Measurements from ENCODE around the gene PMVK.

PMVK gene

DNA sequence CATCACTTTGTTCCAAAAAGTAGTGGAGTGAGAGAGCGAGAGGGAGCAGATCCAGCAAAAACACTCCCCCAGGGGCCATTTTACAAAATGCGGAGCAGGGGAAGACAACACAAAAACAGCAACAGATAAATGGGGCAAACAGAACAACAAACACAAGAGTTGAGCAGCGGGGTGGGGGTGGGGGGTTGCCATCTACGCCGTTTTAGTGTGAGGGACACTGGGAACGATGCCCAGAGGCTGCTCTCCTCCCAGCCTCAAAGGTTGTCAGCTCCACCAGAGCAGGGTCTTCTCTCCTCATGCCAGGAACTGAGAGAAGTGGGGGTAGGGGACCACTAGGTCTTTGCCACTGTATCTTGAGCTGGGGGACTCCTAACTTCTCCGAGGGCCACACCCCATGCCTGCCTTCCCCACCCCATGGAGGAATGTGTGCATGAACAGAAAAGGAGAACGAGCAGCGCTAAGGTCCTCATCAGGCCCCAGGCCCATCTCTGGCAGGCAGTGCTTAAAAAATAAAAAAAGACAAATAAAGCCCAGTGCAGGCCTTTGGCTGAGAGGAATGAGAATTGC lies 20.7 kb upstream of the PMVK start:
- TF ChIP-seq, protein P1, sequence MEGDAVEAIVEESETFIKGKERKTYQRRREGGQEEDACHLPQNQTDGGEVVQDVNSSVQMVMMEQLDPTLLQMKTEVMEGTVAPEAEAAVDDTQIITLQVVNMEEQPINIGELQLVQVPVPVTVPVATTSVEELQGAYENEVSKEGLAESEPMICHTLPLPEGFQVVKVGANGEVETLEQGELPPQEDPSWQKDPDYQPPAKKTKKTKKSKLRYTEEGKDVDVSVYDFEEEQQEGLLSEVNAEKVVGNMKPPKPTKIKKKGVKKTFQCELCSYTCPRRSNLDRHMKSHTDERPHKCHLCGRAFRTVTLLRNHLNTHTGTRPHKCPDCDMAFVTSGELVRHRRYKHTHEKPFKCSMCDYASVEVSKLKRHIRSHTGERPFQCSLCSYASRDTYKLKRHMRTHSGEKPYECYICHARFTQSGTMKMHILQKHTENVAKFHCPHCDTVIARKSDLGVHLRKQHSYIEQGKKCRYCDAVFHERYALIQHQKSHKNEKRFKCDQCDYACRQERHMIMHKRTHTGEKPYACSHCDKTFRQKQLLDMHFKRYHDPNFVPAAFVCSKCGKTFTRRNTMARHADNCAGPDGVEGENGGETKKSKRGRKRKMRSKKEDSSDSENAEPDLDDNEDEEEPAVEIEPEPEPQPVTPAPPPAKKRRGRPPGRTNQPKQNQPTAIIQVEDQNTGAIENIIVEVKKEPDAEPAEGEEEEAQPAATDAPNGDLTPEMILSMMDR (IDR thresholded peaks at IDR 0.05; ENCODE audit: low read depth, low read length) = no peak
- H3K9me3 ChIP-seq = no peaks in the 10 kb centered on the region
- no peak for DNase-seq
- H3K4me3 ChIP-seq (ENCODE audit: low read depth, low read length) = no peak overlapping the region
- no peaks in the 10 kb centered on the region for H3K27me3 ChIP-seq
- peaks cover 14% of the 10 kb centered on the region for H3K36me3 ChIP-seq
- H3K4me1 ChIP-seq = peaks cover 8% of the 10 kb centered on the region; the same call in 1 of the 2 replicates

DNA sequence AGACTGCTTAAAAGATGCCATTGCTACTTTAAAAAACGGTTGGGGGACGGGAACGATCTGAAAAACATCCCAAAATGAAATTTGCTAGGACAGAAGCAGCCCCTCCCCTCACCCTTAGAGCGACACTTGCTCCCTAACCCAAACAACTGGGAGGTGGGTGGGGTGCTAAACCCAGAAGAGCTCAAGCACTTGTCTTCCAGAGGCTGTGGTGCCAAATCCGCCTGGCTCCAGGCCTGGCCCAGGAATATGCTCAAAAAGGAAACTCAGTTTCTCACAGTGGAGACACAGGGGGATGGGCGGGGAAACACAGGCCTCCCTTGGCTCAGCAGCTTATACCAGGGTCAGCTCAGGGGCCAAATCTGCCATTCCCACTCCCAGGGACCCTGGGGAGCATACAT lies 20.0 kb upstream of the PMVK start:
- H3K36me3 ChIP-seq = peaks cover 14% of the 10 kb centered on the region
- no peaks in the 10 kb centered on the region for H3K27me3 ChIP-seq
- no peaks in the 10 kb centered on the region for H3K9me3 ChIP-seq
- no peak for DNase-seq
- TF ChIP-seq, protein P1 (IDR thresholded peaks at IDR 0.05; ENCODE audit: low read depth, low read length) = no peak
- peaks cover 8% of the 10 kb centered on the region; the same call in 1 of the 2 replicates for H3K4me1 ChIP-seq
- peak overlapping the region; percentile 76 for H3K4me3 ChIP-seq (ENCODE audit: low read depth, low read length)

DNA sequence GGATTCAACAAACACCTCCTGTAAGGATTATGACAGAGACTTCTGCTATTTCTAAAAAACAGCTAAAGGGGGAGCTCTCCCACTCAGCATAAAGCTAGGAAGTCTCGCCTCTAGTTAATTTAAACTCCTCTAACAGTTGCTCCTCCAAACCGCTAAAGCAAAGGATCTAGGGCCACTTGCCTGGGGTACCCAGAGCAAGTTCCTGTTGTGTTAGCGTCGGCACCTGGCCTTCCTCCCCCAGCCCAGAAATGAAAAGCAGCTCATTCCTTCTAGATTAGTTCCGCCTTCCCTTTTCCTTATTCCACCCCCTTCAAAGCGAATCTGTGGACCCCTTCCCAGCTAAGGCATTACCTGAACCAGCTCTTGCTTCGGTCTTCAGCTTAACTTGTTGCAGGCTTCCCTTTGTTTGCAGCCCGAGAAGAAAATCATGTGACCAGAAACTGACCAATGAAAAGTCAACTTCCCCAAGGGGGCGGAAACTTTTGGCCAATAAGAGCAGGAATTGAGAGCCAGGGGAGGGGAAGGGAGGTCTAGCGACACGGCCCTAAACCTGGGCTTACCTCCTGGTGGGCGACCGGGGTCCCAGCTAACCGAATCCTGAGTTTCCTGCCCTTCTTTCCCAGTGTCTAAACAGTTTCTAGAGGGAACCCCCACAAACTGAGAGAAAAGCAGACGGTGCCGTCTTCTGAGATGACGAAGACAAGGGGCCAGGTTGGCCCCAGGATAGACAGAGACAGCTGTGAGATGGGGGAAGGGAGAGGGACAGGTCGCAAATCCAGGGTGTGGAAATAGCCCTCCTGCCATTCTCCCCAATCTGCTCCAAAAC lies 19.4 kb upstream of the PMVK start, which contains the start of gene PBXIP1:
PBXIP1 (minus strand) TSS at position 382 of the 826 bp plus-strand sequence. CDS start 2,378 bp downstream, outside the sequence.
- H3K4me3 ChIP-seq (ENCODE audit: low read depth, low read length) = peak within 1 kb of the TSS; percentile 76
- DNase-seq = peak; percentile 82
- H3K27me3 ChIP-seq = no peaks in the 10 kb centered on the region
- no peaks in the 10 kb centered on the region for H3K9me3 ChIP-seq
- TF ChIP-seq, protein P1 (IDR thresholded peaks at IDR 0.05; ENCODE audit: low read depth, low read length) = no peak
- peaks cover 8% of the 10 kb centered on the region; the same call in 1 of the 2 replicates for H3K4me1 ChIP-seq
- peaks cover 14% of the 10 kb centered on the region for H3K36me3 ChIP-seq

DNA sequence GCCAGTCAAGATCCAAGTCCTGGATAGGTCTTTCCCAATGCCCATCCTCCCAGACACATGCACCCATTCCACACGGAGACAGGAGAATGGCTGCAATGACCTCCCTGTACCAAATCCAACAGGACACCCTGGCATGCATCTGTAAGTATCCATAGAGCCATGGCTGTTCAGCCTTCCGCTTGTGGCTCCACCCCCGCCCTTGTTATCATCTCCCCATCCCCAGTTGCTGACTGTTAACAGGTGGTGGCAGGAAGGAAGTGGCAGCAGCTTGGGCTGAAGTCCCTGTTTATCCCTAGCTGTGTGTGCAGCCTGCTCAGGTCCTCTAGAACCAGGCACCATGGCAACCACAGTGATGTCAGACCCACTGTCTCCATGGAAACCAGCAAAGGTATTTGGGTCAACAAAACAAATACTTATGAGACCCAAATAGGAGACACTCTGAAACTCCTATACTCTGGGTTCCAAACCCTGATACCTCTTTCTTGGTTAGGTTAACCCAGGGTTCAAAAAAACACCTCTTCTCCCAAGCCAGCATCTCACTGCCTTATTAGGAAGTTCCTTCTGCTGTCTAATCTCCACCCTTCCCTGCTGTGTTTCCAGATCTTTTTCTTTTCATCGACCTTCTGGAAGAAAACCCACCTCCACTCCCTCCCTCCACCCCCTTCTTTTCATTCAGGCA lies 18.7 kb upstream of the PMVK start:
- DNase-seq = peak; percentile 57
- TF ChIP-seq, protein P1 (IDR thresholded peaks at IDR 0.05; ENCODE audit: low read depth, low read length) = no peak
- Histone ChIP-seq H3K4me1 (peaks cover 8% of the 10 kb centered on the region; the same call in 1 of the 2 replicates), H3K27me3 (no peaks in the 10 kb centered on the region), H3K9me3 (no peaks in the 10 kb centered on the region), H3K36me3 (peaks cover 14% of the 10 kb centered on the region), H3K4me3 (ENCODE audit: low read depth, low read length) (peak overlapping the region; percentile 76)

DNA sequence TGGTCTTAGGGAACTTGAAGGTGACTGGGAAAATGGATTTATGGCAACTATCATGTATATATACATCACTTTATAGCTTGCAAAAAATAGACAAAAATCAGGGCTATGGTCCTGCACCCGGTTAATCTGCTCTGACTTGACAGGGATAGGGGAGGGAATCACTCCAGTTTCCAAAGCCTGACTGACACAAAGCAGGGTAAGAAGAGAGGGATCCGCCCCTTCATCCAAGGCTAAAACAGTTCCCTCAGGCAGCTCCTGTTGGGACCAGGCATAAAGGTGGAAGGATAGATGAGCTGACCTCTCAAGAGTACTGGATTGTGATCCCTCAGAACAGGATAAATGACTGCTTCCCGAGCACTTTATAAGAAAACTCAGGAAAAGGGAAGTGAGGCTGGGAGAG lies 18.0 kb upstream of the PMVK start:
- no peaks in the 10 kb centered on the region for H3K9me3 ChIP-seq
- no peak for DNase-seq
- TF ChIP-seq, protein P1 (IDR thresholded peaks at IDR 0.05; ENCODE audit: low read depth, low read length) = no peak
- H3K4me3 ChIP-seq (ENCODE audit: low read depth, low read length) = no peak overlapping the region
- peaks cover 12% of the 10 kb centered on the region for H3K36me3 ChIP-seq
- H3K27me3 ChIP-seq = no peaks in the 10 kb centered on the region
- H3K4me1 ChIP-seq = peaks cover 8% of the 10 kb centered on the region; the same call in 1 of the 2 replicates
